ENCODE measurements around the gene TSPAN18. TPM values are rescaled to one million over a fixed set of nuclear protein-coding genes. Genes with fewer than 3 reads are reported as not detected.

TSPAN18 gene
- total RNA-seq, 1 donor: 5.8 TPM

DNA sequence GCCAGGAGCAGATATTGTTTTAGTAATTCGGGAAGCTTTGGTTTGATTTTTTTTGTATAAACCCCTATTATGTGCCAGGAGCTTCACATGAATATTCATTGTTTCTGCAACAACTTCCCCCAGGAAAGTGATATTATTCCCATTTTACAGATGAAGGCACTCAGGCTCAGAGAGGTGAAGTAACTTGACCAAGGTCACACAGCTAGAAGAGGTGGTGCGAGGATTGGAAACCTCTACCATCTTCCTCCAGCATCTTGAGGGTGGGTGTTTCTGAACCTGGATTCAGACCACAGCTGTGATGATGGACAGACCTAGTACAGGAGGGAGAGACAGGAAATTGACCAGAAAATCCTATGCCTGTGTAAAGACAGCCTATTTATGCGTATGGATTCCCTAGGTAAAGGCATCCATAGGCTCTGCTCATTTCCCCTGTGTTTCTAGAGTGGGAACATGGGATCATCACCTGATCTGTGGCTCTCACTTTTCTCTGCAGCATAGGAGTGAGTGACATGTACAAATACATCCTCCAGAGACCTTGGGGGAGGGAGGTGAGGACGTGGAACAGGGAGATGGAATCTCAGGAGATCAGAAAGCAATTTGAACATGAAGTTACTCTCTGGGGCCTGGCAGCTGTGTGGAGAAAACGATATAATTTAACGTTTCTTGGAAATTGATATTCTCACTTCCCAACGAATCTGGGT lies 81.4 kb downstream of the TSPAN18 start:
- Histone ChIP-seq H2AFZ (ENCODE audit: low read length) (no peak overlapping the region), H3K36me3 (ENCODE audit: insufficient read depth, low read length) (no peaks in the 10 kb centered on the region), H3K79me2 (ENCODE audit: insufficient read depth, low read length) (no peaks in the 10 kb centered on the region), H4K20me1 (ENCODE audit: insufficient read depth, low read length) (no peaks in the 10 kb centered on the region), H3K27ac (ENCODE audit: low read depth, low read length) (no peak overlapping the region), H3K9me3 (ENCODE audit: low read depth, low read length) (no peaks in the 10 kb centered on the region), H3K27me3 (ENCODE audit: insufficient read depth, low read length) (peaks cover 44% of the 10 kb centered on the region), H3K4me2 (ENCODE audit: insufficient read depth, low read length) (no peak overlapping the region), H3K4me3 (ENCODE audit: insufficient read depth, low read length) (no peak overlapping the region), H3K4me1 (ENCODE audit: insufficient read depth, low read length) (no peaks in the 10 kb centered on the region)
- TF ChIP-seq CTCF (IDR thresholded peaks at IDR 0.05; ENCODE audit: extremely low read depth, low read depth, low read length): no peak
- DNase-seq (ENCODE audit: insufficient read length, low spot score, missing footprints): no peak

- Histone ChIP-seq H3K4me2 (ENCODE audit: insufficient read depth, low read length) (no peak overlapping the region), H3K27ac (ENCODE audit: low read depth, low read length) (no peak overlapping the region), H3K4me1 (ENCODE audit: insufficient read depth, low read length) (no peaks in the 10 kb centered on the region), H3K36me3 (ENCODE audit: insufficient read depth, low read length) (no peaks in the 10 kb centered on the region), H3K4me3 (ENCODE audit: insufficient read depth, low read length) (no peak overlapping the region), H3K9me3 (ENCODE audit: low read depth, low read length) (no peaks in the 10 kb centered on the region), H4K20me1 (ENCODE audit: insufficient read depth, low read length) (no peaks in the 10 kb centered on the region), H3K79me2 (ENCODE audit: insufficient read depth, low read length) (no peaks in the 10 kb centered on the region), H2AFZ (ENCODE audit: low read length) (no peak overlapping the region), H3K27me3 (ENCODE audit: insufficient read depth, low read length) (peaks cover 35% of the 10 kb centered on the region)
- TF ChIP-seq CTCF (IDR thresholded peaks at IDR 0.05; ENCODE audit: extremely low read depth, low read depth, low read length): no peak
- DNase-seq (ENCODE audit: insufficient read length, low spot score, missing footprints): no peak
Measured at GRCh38 chr11:44809283-44809682, 82.5 kb downstream of the TSPAN18 start.

DNA sequence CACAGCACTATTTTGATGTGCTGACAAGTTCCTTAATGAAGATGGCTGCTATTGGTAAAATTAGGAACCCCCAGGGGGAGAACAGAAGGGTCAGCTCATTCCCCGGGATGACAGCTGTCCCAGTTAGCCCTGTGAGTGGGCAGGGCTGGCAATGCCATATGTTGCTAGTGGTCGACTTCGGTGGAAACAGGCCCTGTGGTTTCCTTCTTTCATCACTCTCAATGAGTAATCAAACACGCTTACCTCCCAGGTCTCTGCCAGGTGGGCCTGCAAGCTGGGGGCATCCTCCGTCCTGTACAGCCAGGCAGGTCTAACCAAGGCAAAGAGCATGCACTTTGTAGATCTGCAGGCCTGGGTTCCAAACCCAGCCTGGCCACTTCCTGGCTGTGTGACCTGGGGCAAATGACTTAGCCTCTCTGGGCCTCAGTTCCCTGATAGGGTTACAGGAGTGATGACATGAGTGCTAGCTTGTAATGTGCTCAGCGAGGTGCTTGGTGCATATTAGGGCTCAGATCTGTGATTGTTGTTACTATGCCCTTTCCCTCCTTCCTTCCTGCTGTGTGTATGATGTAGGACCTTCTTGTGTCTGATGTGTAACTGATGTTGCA lies 85.2 kb downstream of the TSPAN18 start:
- DNase-seq (ENCODE audit: insufficient read length, low spot score, missing footprints): no peak
- H2AFZ ChIP-seq (ENCODE audit: low read length): no peak overlapping the region
- no peak overlapping the region for H3K27ac ChIP-seq (ENCODE audit: low read depth, low read length)
- peaks cover 26% of the 10 kb centered on the region for H3K27me3 ChIP-seq (ENCODE audit: insufficient read depth, low read length)
- H3K9me3 ChIP-seq (ENCODE audit: low read depth, low read length): no peaks in the 10 kb centered on the region
- H3K4me1 ChIP-seq (ENCODE audit: insufficient read depth, low read length): peaks cover 5% of the 10 kb centered on the region
- no peak overlapping the region for H3K4me3 ChIP-seq (ENCODE audit: insufficient read depth, low read length)
- H4K20me1 ChIP-seq (ENCODE audit: insufficient read depth, low read length): no peaks in the 10 kb centered on the region
- H3K4me2 ChIP-seq (ENCODE audit: insufficient read depth, low read length): no peak overlapping the region
- H3K79me2 ChIP-seq (ENCODE audit: insufficient read depth, low read length): no peaks in the 10 kb centered on the region
- TF ChIP-seq CTCF (IDR thresholded peaks at IDR 0.05; ENCODE audit: extremely low read depth, low read depth, low read length): no peak
- no peaks in the 10 kb centered on the region for H3K36me3 ChIP-seq (ENCODE audit: insufficient read depth, low read length)

DNA sequence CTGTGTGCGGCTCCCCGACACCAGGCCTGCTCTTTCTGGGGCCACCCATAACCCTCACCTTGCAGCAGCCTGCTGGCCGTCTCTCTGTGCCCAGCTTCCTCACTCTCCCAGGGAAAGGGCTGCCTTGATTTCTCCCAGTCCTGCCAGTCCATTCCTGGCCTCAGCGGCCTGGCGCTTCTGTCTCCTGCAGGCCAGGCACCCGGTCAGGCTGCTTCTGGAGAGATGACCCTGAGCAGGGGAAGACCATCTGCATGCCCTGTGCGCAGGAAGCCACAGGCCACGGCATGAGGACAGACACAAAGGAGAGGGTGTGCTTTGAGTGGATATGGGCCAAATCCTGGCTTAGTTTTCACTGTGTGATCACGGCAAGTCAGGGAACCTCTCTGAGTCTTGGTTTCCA lies 86.2 kb downstream of the TSPAN18 start:
- no peak for DNase-seq (ENCODE audit: insufficient read length, low spot score, missing footprints)
- no peaks in the 10 kb centered on the region for H3K36me3 ChIP-seq (ENCODE audit: insufficient read depth, low read length)
- no peak overlapping the region for H2AFZ ChIP-seq (ENCODE audit: low read length)
- peaks cover 21% of the 10 kb centered on the region for H3K27me3 ChIP-seq (ENCODE audit: insufficient read depth, low read length)
- H3K4me2 ChIP-seq (ENCODE audit: insufficient read depth, low read length): no peak overlapping the region
- H3K9me3 ChIP-seq (ENCODE audit: low read depth, low read length): no peaks in the 10 kb centered on the region
- H3K4me1 ChIP-seq (ENCODE audit: insufficient read depth, low read length): peaks cover 5% of the 10 kb centered on the region
- no peaks in the 10 kb centered on the region for H3K79me2 ChIP-seq (ENCODE audit: insufficient read depth, low read length)
- no peak overlapping the region for H3K4me3 ChIP-seq (ENCODE audit: insufficient read depth, low read length)
- H3K27ac ChIP-seq (ENCODE audit: low read depth, low read length): no peak overlapping the region
- no peaks in the 10 kb centered on the region for H4K20me1 ChIP-seq (ENCODE audit: insufficient read depth, low read length)
- TF ChIP-seq CTCF (IDR thresholded peaks at IDR 0.05; ENCODE audit: extremely low read depth, low read depth, low read length): no peak
